ENCODE measurements around the gene ADAM15. TPM values are rescaled to one million over a fixed set of nuclear protein-coding genes. Genes with fewer than 3 reads are reported as not detected.
A peak's percentile ranks its signal among the peaks of the same experiment; 100 is the strongest.

Gene ADAM15
- polyA plus RNA-seq, 3 donors: 44.5 to 202 (median 74.3) TPM

DNA sequence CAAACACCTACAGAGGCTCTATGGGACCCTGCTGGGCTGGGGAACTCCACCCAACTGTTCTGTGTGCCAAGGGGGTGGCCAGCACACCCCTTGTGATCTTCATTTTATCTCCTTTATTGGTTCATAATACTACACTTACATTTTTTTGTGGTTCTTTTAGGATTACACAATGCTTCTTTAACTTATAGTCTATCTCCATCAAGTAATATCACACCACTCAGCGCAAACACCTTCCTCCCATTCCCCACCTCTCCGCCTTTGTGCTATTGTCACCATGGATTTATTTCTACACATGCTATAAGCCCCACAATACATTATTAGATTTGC lies 43.5 kb downstream of the ADAM15 start:
- 100% methylated on average over 1 of the region's 2 CpGs for WGBS (ENCODE audit: insufficient coverage)
- DNase-seq: no peak
- no peak overlapping the region for H3K4me2 ChIP-seq (replicated peaks; ENCODE audit: extremely low read depth, low read length, poor library complexity, severe bottlenecking)
- H3K79me2 ChIP-seq (ENCODE audit: insufficient read depth, low read length): no peaks in the 10 kb centered on the region
- Mint-ChIP-seq H3K4me1 (peaks cover 6% of the 10 kb centered on the region), H3K4me3 (no peak overlapping the region), H3K27ac (no peak overlapping the region), H3K9me3 (no peaks in the 10 kb centered on the region), H3K27me3 (ENCODE audit: low read depth in 3 of 3) (peaks cover 5 to 15% (median 9%) of the 10 kb centered on the region in 3 donors), H3K36me3 (no peaks in the 10 kb centered on the region)
- H3K27ac ChIP-seq (ENCODE audit: low read depth in 1 of 2, low read length in 2 of 2): no peak overlapping the region
- peak overlapping the region; percentile 44 for H2AFZ ChIP-seq (ENCODE audit: insufficient read depth, low read depth, low read length, poor library complexity, severe bottlenecking)
- H4K20me1 ChIP-seq (ENCODE audit: insufficient read depth, low read length): no peaks in the 10 kb centered on the region
- H3K4me1 ChIP-seq (ENCODE audit: control insufficient read depth in 1 of 2, insufficient read depth in 2 of 2, low read length in 2 of 2): peaks cover 0 to 7% of the 10 kb centered on the region in 2 donors
- H3K9me3 ChIP-seq (replicated peaks in 1 of 2; ENCODE audit: control insufficient read depth in 1 of 2, insufficient read depth in 1 of 2, low read length in 2 of 2): no peaks in the 10 kb centered on the region
- no peak overlapping the region for H3K9ac ChIP-seq (ENCODE audit: insufficient read depth, low read length, poor library complexity, severe bottlenecking)
- intact Hi-C loops (cut with micrococcal nuclease): loop anchor here in 1 of 2 donors (5.0 kb wide), 1 partner anchor 33 kb away; the partner anchor contains the start of gene EFNA1
- H3K4me3 ChIP-seq (replicated peaks in 1 of 3; ENCODE audit: low read depth in 2 of 3, low read length in 3 of 3): no peak overlapping the region
- no peaks in the 10 kb centered on the region for H3K36me3 ChIP-seq (replicated peaks in 1 of 2; ENCODE audit: control insufficient read depth in 1 of 2, insufficient read depth in 2 of 2, low read length in 2 of 2)
- H3K27me3 ChIP-seq (ENCODE audit: control insufficient read depth in 2 of 2, insufficient read depth in 2 of 2, low read length in 2 of 2): peaks cover 0 to 6% of the 10 kb centered on the region in 2 donors
- TF ChIP-seq, protein P1, sequence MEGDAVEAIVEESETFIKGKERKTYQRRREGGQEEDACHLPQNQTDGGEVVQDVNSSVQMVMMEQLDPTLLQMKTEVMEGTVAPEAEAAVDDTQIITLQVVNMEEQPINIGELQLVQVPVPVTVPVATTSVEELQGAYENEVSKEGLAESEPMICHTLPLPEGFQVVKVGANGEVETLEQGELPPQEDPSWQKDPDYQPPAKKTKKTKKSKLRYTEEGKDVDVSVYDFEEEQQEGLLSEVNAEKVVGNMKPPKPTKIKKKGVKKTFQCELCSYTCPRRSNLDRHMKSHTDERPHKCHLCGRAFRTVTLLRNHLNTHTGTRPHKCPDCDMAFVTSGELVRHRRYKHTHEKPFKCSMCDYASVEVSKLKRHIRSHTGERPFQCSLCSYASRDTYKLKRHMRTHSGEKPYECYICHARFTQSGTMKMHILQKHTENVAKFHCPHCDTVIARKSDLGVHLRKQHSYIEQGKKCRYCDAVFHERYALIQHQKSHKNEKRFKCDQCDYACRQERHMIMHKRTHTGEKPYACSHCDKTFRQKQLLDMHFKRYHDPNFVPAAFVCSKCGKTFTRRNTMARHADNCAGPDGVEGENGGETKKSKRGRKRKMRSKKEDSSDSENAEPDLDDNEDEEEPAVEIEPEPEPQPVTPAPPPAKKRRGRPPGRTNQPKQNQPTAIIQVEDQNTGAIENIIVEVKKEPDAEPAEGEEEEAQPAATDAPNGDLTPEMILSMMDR (IDR thresholded peaks at IDR 0.05): no peak

DNA sequence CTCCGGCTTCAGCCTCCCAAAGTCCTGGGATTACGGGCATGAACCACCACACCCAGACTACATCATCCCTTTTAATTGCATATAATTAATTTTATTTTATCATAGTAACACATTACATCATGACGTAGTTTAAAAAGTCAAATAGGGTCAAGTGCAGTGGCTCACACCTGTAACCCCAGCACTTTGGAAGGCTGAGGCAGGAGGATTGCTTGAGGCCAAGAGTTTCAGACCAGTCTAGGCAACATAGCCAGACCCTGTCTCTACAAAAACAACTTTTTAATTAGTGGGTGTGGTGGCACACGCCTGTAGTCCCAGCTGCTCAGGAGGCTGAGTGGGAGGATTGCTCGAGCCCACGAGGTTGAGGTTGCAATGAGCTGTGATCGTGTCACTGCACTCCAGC lies 48.2 kb downstream of the ADAM15 start:
- H3K9me3 Mint-ChIP-seq: peaks cover 0 to 2% (median 0%) of the 10 kb centered on the region in 7 donors
- no peaks in the 10 kb centered on the region for H4K20me1 ChIP-seq (ENCODE audit: insufficient read depth, low read length)
- no peaks in the 10 kb centered on the region for H3K9me3 ChIP-seq (replicated peaks in 1 of 2; ENCODE audit: control insufficient read depth in 1 of 2, insufficient read depth in 1 of 2, low read length in 2 of 2)
- no peak overlapping the region for H3K4me3 Mint-ChIP-seq
- no peaks in the 10 kb centered on the region for H3K36me3 Mint-ChIP-seq
- H2AFZ ChIP-seq (ENCODE audit: insufficient read depth, low read depth, low read length, poor library complexity, severe bottlenecking): no peak overlapping the region
- peaks cover 22% of the 10 kb centered on the region for H3K4me1 Mint-ChIP-seq
- no peak overlapping the region for H3K27ac ChIP-seq (ENCODE audit: low read depth in 1 of 2, low read length in 2 of 2)
- no peak overlapping the region for H3K4me3 ChIP-seq (replicated peaks in 1 of 3; ENCODE audit: low read depth in 2 of 3, low read length in 3 of 3)
- H3K27ac Mint-ChIP-seq: no peak overlapping the region
- 81% methylated on average over 4 of the region's 7 CpGs for WGBS (ENCODE audit: insufficient coverage)
- peaks cover 3 to 11% (median 8%) of the 10 kb centered on the region in 3 donors for H3K27me3 Mint-ChIP-seq (ENCODE audit: low read depth in 3 of 3)
- TF ChIP-seq, protein P1 (IDR thresholded peaks at IDR 0.05): no peak
- no peaks in the 10 kb centered on the region for H3K79me2 ChIP-seq (ENCODE audit: insufficient read depth, low read length)
- H3K4me2 ChIP-seq (replicated peaks; ENCODE audit: extremely low read depth, low read length, poor library complexity, severe bottlenecking): no peak overlapping the region
- intact Hi-C loops (cut with micrococcal nuclease): no loop called here
- peaks cover 0 to 6% of the 10 kb centered on the region in 2 donors for H3K27me3 ChIP-seq (ENCODE audit: control insufficient read depth in 2 of 2, insufficient read depth in 2 of 2, low read length in 2 of 2)
- H3K9ac ChIP-seq (ENCODE audit: insufficient read depth, low read length, poor library complexity, severe bottlenecking): no peak overlapping the region
- H3K36me3 ChIP-seq (replicated peaks in 1 of 2; ENCODE audit: control insufficient read depth in 1 of 2, insufficient read depth in 2 of 2, low read length in 2 of 2): no peaks in the 10 kb centered on the region
- peaks cover 24 to 29% of the 10 kb centered on the region in 2 donors for H3K4me1 ChIP-seq (ENCODE audit: control insufficient read depth in 1 of 2, insufficient read depth in 2 of 2, low read length in 2 of 2)
- DNase-seq: no peak

All from CD14-positive monocyte (primary cell).